Testis (tissue), 3 donors: Measurements from ENCODE around the gene SNAP25. TPM values are rescaled to one million over a fixed set of nuclear protein-coding genes. Genes with fewer than 3 reads are reported as not detected.
A peak's percentile ranks its signal among the peaks of the same experiment; 100 is the strongest.

ENCODE experiments used
- DNase-seq: peaks from one replicate; pipeline ENCODE4 v3.0.0-alpha.2; 2019
- H3K27ac ChIP-seq, 2 donors: fragments of 200-600 bp; sonication (generic); one replicate each; pipeline ENCODE4 v1.5.1; 2019
- H3K27me3 ChIP-seq: fragments of 200-600 bp; sonication (generic); one replicate; pipeline ENCODE4 v1.5.1; 2019
- H3K36me3 ChIP-seq: fragments of 200-600 bp; sonication (generic); one replicate; pipeline ENCODE4 v1.5.1; 2017; ENCODE audit warnings: low read depth; ENCODE audit errors: missing control alignments
- H3K4me1 ChIP-seq: fragments of 200-600 bp; sonication (generic); one replicate; pipeline ENCODE4 v1.5.1; 2019
- H3K4me3 ChIP-seq, 2 donors: fragments of 200-600 bp; sonication (generic); one replicate each; pipeline ENCODE4 v1.5.1; 2017 to 2019
- H3K9me3 ChIP-seq: fragments of 200-600 bp; sonication (generic); one replicate; pipeline ENCODE4 v1.5.1; 2017
- CTCF ChIP-seq, 3 experiments: fragments of 450-650 bp in 2 of 3; fragments of 200-600 bp in 1 of 3; sonication (generic) in 1 of 3; IDR thresholded peaks; one replicate each; pipeline ENCODE4 v1.5.1; 2016 to 2019; ENCODE audit warnings: antibody characterized with exemption in 3 of 3, mild to moderate bottlenecking in 2 of 3, moderate library complexity in 1 of 3
- POLR2A ChIP-seq: fragments of 450-650 bp; IDR thresholded peaks from one replicate; pipeline ENCODE4 v1.6.1; 2017; ENCODE audit warnings: antibody characterized with exemption, mild to moderate bottlenecking, moderate library complexity
- WGBS, 2 donors: methylation state at CpG; one replicate each; pipeline ENCODE4 v1.1.5; 2018; 5-methylcytosine and 5-hydroxymethylcytosine counted together
- intact Hi-C: fragments of 100-400 bp; cut with DNase I; formaldehyde crosslinking; loops from one replicate; pipeline ENCODE4 v1.15.1; 2023; ENCODE audit warnings: low total_unique reads
- polyA plus RNA-seq: library from polyadenylated mRNA; stranded (reverse); fragments of 350-450 nt; fragmentation: Illumina TruSeq; extraction: RNeasy Lipid Tissue Mini Kit (QIAGEN cat#74804); gene quantifications from one replicate; pipeline ENCODE4 v1.2.3, GENCODE V29; 2014; ENCODE audit warnings: low read depth, low replicate concordance; ENCODE audit not compliant: insufficient read depth
- total RNA-seq, 2 donors: library from RNA; depleted of rRNA; stranded (reverse); fragments of >200 nt; gene quantifications; one replicate each; pipeline ENCODE4 v1.2.3, GENCODE V29; 2016

SNAP25 gene
- total and polyA plus RNA-seq, 3 donors from 2014 or later, result 8.0 to 13.7 (median 11.3) TPM

- intact Hi-C loops, result no loop called here
Measured at GRCh38 chr20:10308652-10309051, 90.0 kb downstream of the SNAP25 start.

GRCh38 chr20:10309326-10309725, 90.7 kb downstream of the SNAP25 start:
- Histone ChIP-seq H3K9me3 (no peaks in the 10 kb centered on the region), H3K27me3 (no peaks in the 10 kb centered on the region), H3K36me3 (no peaks in the 10 kb centered on the region), H3K4me1 (no peaks in the 10 kb centered on the region), H3K4me3 (no peak overlapping the region), H3K27ac (no peak overlapping the region)
- intact Hi-C loops, result no loop called here
- no peak for DNase-seq
- 88% methylated on average over 2 of the region's 2 CpGs for WGBS, 2 donors
- TF ChIP-seq POLR2A, result no peak
- TF ChIP-seq CTCF (IDR thresholded peaks at IDR 0.05), result no peak

More at GRCh38 chr20:10308652-10309051, 90.0 kb downstream of the SNAP25 start:
- DNase-seq, result no peak
- no peaks in the 10 kb centered on the region for H3K27me3 ChIP-seq
- H3K4me3 ChIP-seq, result no peak overlapping the region
- no peaks in the 10 kb centered on the region for H3K9me3 ChIP-seq
- no peak for TF ChIP-seq POLR2A
- TF ChIP-seq CTCF (IDR thresholded peaks at IDR 0.05), result no peak
- H3K36me3 ChIP-seq, result no peaks in the 10 kb centered on the region
- no peak overlapping the region for H3K27ac ChIP-seq
- 65 to 70% methylated on average over 2 of the region's 2 CpGs for WGBS, 2 donors
- H3K4me1 ChIP-seq, result no peaks in the 10 kb centered on the region

GRCh38 chr20:10312111-10312510, 93.5 kb downstream of the SNAP25 start:
- no peaks in the 10 kb centered on the region for H3K27me3 ChIP-seq
- H3K9me3 ChIP-seq, result no peaks in the 10 kb centered on the region
- TF ChIP-seq POLR2A, result no peak
- no peak for TF ChIP-seq CTCF (IDR thresholded peaks at IDR 0.05)
- DNase-seq, result no peak
- no peak overlapping the region for H3K27ac ChIP-seq
- no peaks in the 10 kb centered on the region for H3K36me3 ChIP-seq
- intact Hi-C loops, result no loop called here
- H3K4me3 ChIP-seq, result no peak overlapping the region
- 81 to 100% methylated on average over 1 of the region's 1 CpG for WGBS, 2 donors
- no peaks in the 10 kb centered on the region for H3K4me1 ChIP-seq

GRCh38 chr20:10313215-10313614, 94.6 kb downstream of the SNAP25 start:
- TF ChIP-seq CTCF (IDR thresholded peaks at IDR 0.05), result no peak
- no peak for TF ChIP-seq POLR2A
- Histone ChIP-seq H3K27ac (no peak overlapping the region), H3K4me3 (no peak overlapping the region), H3K9me3 (no peaks in the 10 kb centered on the region), H3K36me3 (no peaks in the 10 kb centered on the region), H3K27me3 (no peaks in the 10 kb centered on the region), H3K4me1 (no peaks in the 10 kb centered on the region)
- no peak for DNase-seq
- intact Hi-C loops, result no loop called here

- intact Hi-C loops, result no loop called here
- no peak overlapping the region for H3K4me3 ChIP-seq
- WGBS, 2 donors, result 20 to 29% methylated on average over 3 of the region's 3 CpGs
- no peaks in the 10 kb centered on the region for H3K4me1 ChIP-seq
- no peak for TF ChIP-seq CTCF (IDR thresholded peaks at IDR 0.05)
- no peak for TF ChIP-seq POLR2A
- H3K36me3 ChIP-seq, result no peaks in the 10 kb centered on the region
- H3K27ac ChIP-seq, result peak overlapping the region in 1 of 2 donors; percentile 36
- DNase-seq, result no peak
- H3K9me3 ChIP-seq, result no peaks in the 10 kb centered on the region
- H3K27me3 ChIP-seq, result no peaks in the 10 kb centered on the region
Measured at GRCh38 chr20:10313701-10314100, 95.1 kb downstream of the SNAP25 start.
